Muscle layer of colon (tissue), 2 donors: Measurements from ENCODE around the gene ANAPC5.
"Not testable (repeated sequence)": the region's sequence is repeated elsewhere in the genome, so short reads cannot be mapped to it uniquely, and the experiment has no call there.

ENCODE experiments used
- H3K27ac ChIP-seq: one replicate; pipeline ENCODE4 v1.7.0; 2013; ENCODE audit warnings: low read depth, mild to moderate bottlenecking, low read length, moderate library complexity
- H3K27me3 ChIP-seq, 2 donors: one replicate each; pipeline ENCODE4 v1.7.0; 2013; ENCODE audit warnings: low read length in 2 of 2, mild to moderate bottlenecking in 2 of 2; ENCODE audit not compliant: insufficient read depth in 2 of 2, control insufficient read depth in 1 of 2
- H3K36me3 ChIP-seq: one replicate; pipeline ENCODE4 v1.7.0; 2013; ENCODE audit warnings: mild to moderate bottlenecking, low read length; ENCODE audit not compliant: insufficient read depth
- H3K4me1 ChIP-seq: one replicate; pipeline ENCODE4 v1.7.0; 2013; ENCODE audit warnings: mild to moderate bottlenecking, low read length; ENCODE audit not compliant: insufficient read depth
- H3K4me3 ChIP-seq, 2 donors: one replicate each; pipeline ENCODE4 v1.7.0; 2013; ENCODE audit warnings: low read length in 2 of 2, low read depth in 1 of 2, mild to moderate bottlenecking in 1 of 2, moderate library complexity in 1 of 2
- H3K9ac ChIP-seq: one replicate; pipeline ENCODE4 v1.7.0; 2013; ENCODE audit warnings: low read length
- H3K9me3 ChIP-seq: one replicate; pipeline ENCODE4 v1.7.0; 2013; ENCODE audit warnings: mild to moderate bottlenecking, low read length
- donor health status: abdominal sarcoma.
- donor health status: Adenocarcinoma of cecum.

Gene ANAPC5

GRCh38 chr12:121331248-121331647, 21.0 kb downstream of the ANAPC5 start:
- Histone ChIP-seq H3K36me3 (peaks cover 72% of the 10 kb centered on the region), H3K4me1 (no peaks in the 10 kb centered on the region), H3K27ac (no peak overlapping the region), H3K27me3 (no peaks in the 10 kb centered on the region), H3K9ac (no peak overlapping the region), H3K9me3 (no peaks in the 10 kb centered on the region), H3K4me3 (no peak overlapping the region)

GRCh38 chr12:121330692-121331091, 21.5 kb downstream of the ANAPC5 start:
- Histone ChIP-seq H3K27ac (no peak overlapping the region), H3K27me3 (no peaks in the 10 kb centered on the region), H3K4me1 (no peaks in the 10 kb centered on the region), H3K9ac (no peak overlapping the region), H3K9me3 (no peaks in the 10 kb centered on the region), H3K36me3 (peaks cover 71% of the 10 kb centered on the region), H3K4me3 (no peak overlapping the region)

- Histone ChIP-seq H3K4me1 (no peaks in the 10 kb centered on the region), H3K27ac (no peak overlapping the region), H3K4me3 (no peak overlapping the region), H3K27me3 (no peaks in the 10 kb centered on the region), H3K36me3 (peaks cover 66% of the 10 kb centered on the region), H3K9ac (no peak overlapping the region), H3K9me3 (no peaks in the 10 kb centered on the region)
Measured at GRCh38 chr12:121330195-121330594, 22.0 kb downstream of the ANAPC5 start.

DNA sequence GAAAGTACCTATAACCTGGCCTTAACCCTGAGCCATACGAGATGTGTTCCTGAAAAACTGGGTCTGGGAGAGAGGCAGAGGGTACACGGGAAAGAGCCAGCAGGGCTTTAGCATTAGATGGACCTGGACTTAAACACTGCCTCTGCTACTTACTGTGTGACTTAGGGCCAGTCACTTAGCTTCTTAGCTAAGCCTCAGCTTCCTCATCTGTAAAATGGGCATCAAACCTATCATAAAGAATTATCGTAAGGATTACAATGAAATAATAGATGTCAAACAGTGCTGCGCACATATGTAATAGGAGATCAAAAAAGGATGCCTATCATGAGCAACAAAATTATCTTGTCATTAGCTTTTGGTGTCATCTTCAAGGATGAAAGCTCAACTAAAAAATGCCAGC, 23.6 kb downstream of the ANAPC5 start:
- H3K9ac ChIP-seq = no peak overlapping the region
- no peaks in the 10 kb centered on the region for H3K4me1 ChIP-seq
- H3K36me3 ChIP-seq = peaks cover 65% of the 10 kb centered on the region
- no peaks in the 10 kb centered on the region for H3K9me3 ChIP-seq
- H3K27ac ChIP-seq = no peak overlapping the region
- H3K27me3 ChIP-seq = no peaks in the 10 kb centered on the region
- no peak overlapping the region for H3K4me3 ChIP-seq

GRCh38 chr12:121326996-121327674, 25.1 kb downstream of the ANAPC5 start:
- no peak overlapping the region for H3K9ac ChIP-seq
- H3K4me3 ChIP-seq = no peak overlapping the region
- no peaks in the 10 kb centered on the region for H3K9me3 ChIP-seq
- H3K36me3 ChIP-seq = peaks cover 62% of the 10 kb centered on the region
- H3K27me3 ChIP-seq = no peaks in the 10 kb centered on the region
- no peaks in the 10 kb centered on the region for H3K4me1 ChIP-seq
- H3K27ac ChIP-seq = no peak overlapping the region

GRCh38 chr12:121325922-121326396, 26.3 kb downstream of the ANAPC5 start:
- H3K27ac ChIP-seq = no peak overlapping the region
- H3K9ac ChIP-seq = no peak overlapping the region
- peaks cover 54% of the 10 kb centered on the region for H3K36me3 ChIP-seq

GRCh38 chr12:121323908-121324307, 28.3 kb downstream of the ANAPC5 start:
- H3K27me3 ChIP-seq = no peaks in the 10 kb centered on the region
- peaks cover 50% of the 10 kb centered on the region for H3K36me3 ChIP-seq
- H3K27ac ChIP-seq = no peak overlapping the region
- no peaks in the 10 kb centered on the region for H3K9me3 ChIP-seq
- H3K4me1 ChIP-seq = no peaks in the 10 kb centered on the region
- no peak overlapping the region for H3K9ac ChIP-seq
- no peak overlapping the region for H3K4me3 ChIP-seq

More at GRCh38 chr12:121325922-121326396, 26.3 kb downstream of the ANAPC5 start:
- no peaks in the 10 kb centered on the region for H3K4me1 ChIP-seq
- no peaks in the 10 kb centered on the region for H3K27me3 ChIP-seq
- H3K9me3 ChIP-seq = no peaks in the 10 kb centered on the region
- H3K4me3 ChIP-seq = no peak overlapping the region

DNA sequence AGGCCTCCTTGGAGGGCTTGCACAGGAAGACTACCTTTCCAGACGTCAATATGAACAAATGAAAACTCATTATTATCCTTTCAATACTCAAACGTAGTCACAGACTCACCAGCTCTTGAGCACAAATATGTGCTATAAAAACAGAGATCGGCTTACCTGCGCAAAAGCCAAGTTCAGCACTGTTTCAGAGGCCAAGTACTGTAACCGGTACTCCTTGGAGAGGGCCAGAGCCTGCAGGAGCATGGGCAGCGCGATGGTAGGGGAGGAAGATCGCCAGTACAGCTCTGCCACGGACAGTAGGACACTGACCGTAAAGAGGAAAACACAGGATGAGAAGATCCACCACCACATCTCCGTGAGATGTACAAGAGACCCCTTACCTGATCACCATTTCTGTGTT, 34.1 kb downstream of the ANAPC5 start:
- no peaks in the 10 kb centered on the region for H3K27me3 ChIP-seq
- H3K9me3 ChIP-seq = no peaks in the 10 kb centered on the region
- no peak overlapping the region for H3K27ac ChIP-seq
- H3K9ac ChIP-seq = no peak overlapping the region
- no peaks in the 10 kb centered on the region for H3K4me1 ChIP-seq
- peaks cover 12% of the 10 kb centered on the region for H3K36me3 ChIP-seq
- no peak overlapping the region for H3K4me3 ChIP-seq

- H3K27me3 ChIP-seq = no peaks in the 10 kb centered on the region
- H3K36me3 ChIP-seq = peaks cover 9% of the 10 kb centered on the region
- H3K9me3 ChIP-seq = no peaks in the 10 kb centered on the region
- no peak overlapping the region for H3K4me3 ChIP-seq
- H3K4me1 ChIP-seq = no peaks in the 10 kb centered on the region
- no peak overlapping the region for H3K27ac ChIP-seq
- no peak overlapping the region for H3K9ac ChIP-seq
Measured at GRCh38 chr12:121314431-121314830, 37.8 kb downstream of the ANAPC5 start.

DNA sequence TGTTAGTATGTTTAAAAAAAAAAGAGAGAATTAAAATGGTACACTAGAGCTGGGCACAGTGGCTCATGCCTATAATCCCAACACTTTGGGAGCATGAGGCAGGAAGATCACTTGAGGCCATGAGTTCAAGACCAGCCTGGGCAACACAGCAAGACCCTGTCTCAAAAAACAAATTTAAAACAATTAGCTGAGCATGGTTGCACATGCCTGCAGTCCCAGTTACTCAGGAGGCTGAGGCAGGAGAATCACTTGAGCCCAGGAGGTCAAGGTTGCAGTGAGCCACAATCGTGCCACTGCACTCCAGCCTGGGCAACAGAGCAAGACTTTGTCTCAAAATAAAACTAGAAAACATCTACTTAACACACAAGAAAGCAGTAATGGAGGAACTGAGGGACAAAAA, 42.0 kb downstream of the ANAPC5 start:
- peaks cover 19% of the 10 kb centered on the region for H3K36me3 ChIP-seq
- not testable (repeated sequence) for H3K27ac ChIP-seq, H3K27me3 ChIP-seq, H3K4me1 ChIP-seq, H3K9ac ChIP-seq, H3K4me3 ChIP-seq, H3K9me3 ChIP-seq

- not testable (repeated sequence) for H3K27ac ChIP-seq, H3K9ac ChIP-seq, H3K27me3 ChIP-seq, H3K4me1 ChIP-seq, H3K9me3 ChIP-seq, H3K4me3 ChIP-seq
- peaks cover 19% of the 10 kb centered on the region for H3K36me3 ChIP-seq
Measured at GRCh38 chr12:121307397-121307796, 44.8 kb downstream of the ANAPC5 start.

GRCh38 chr12:121304306-121304705, 47.9 kb downstream of the ANAPC5 start:
- Histone ChIP-seq H3K4me3 (no peak overlapping the region), H3K36me3 (peaks cover 9% of the 10 kb centered on the region), H3K4me1 (no peaks in the 10 kb centered on the region), H3K27ac (no peak overlapping the region), H3K9me3 (no peaks in the 10 kb centered on the region), H3K27me3 (no peaks in the 10 kb centered on the region), H3K9ac (no peak overlapping the region)
